DOHH2 (cell line): ENCODE measurements around the gene PUM2.

Experiments used
- EZH2phosphoT487 ChIP-seq: fragments of 200-600 bp; sonication (generic); IDR thresholded peaks from 2 replicates; pipeline ENCODE4 v1.6.1; 2017; ENCODE audit warnings: borderline replicate concordance, mild to moderate bottlenecking, antibody characterized with exemption, low read length, moderate library complexity, mixed read lengths
- TF ChIP-seq, protein P1 (sequence below): fragments of 200-600 bp; sonication (generic); IDR thresholded peaks from one replicate; pipeline ENCODE4 v1.5.1; 2014; ENCODE audit warnings: antibody characterized with exemption, mild to moderate bottlenecking, low read depth, low read length; ENCODE audit not compliant: poor library complexity, severe bottlenecking

DNA sequence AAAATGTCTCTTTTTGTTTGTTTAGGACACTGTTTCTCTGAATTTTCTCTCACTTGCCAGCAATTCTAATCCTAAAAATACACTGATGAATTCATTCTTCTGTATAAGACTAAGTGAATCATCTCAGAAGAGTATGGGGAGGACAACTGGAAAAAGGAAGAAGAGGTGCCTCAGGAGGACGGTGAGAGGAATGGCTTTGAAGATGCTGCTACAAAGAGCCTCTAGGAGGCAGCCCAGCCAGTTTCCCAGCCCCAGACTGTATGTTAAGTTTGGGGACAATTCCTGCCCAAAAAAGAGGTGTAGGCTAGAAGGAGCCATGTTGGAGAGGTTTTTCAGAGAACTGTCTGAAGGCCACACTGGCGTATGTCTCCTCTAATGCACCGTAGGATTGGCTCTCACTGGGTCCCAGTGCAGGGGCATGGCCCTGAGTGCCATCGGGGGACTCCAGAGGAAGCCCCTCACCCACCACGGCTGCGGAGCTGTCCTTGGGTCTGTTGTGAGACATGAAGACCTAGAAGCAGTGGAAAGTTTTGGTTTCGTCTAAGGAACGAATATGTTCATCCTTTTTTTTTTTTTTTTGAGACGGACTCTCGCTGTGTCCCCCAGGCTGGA lies 122.6 kb downstream of the PUM2 start:
- TF ChIP-seq, protein P1, sequence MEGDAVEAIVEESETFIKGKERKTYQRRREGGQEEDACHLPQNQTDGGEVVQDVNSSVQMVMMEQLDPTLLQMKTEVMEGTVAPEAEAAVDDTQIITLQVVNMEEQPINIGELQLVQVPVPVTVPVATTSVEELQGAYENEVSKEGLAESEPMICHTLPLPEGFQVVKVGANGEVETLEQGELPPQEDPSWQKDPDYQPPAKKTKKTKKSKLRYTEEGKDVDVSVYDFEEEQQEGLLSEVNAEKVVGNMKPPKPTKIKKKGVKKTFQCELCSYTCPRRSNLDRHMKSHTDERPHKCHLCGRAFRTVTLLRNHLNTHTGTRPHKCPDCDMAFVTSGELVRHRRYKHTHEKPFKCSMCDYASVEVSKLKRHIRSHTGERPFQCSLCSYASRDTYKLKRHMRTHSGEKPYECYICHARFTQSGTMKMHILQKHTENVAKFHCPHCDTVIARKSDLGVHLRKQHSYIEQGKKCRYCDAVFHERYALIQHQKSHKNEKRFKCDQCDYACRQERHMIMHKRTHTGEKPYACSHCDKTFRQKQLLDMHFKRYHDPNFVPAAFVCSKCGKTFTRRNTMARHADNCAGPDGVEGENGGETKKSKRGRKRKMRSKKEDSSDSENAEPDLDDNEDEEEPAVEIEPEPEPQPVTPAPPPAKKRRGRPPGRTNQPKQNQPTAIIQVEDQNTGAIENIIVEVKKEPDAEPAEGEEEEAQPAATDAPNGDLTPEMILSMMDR = no peak
- no peak for TF ChIP-seq EZH2phosphoT487
